AG04449 (cell line): ENCODE results near the gene NAA10.

Source experiments
- CTCF ChIA-PET: fragments of 350-600 bp; formaldehyde crosslinking; extraction: SDS; loops from one replicate; lab custom pipeline; 2021; ENCODE audit warnings: antibody characterized with exemption; lab: Yijun Ruan, JAX
- POLR2A ChIA-PET: fragments of 400-600, 350-600 bp; formaldehyde crosslinking; extraction: SDS; loops from one replicate; lab custom pipeline; 2020; ENCODE audit warnings: antibody characterized with exemption, inconsistent platforms; lab: Yijun Ruan, JAX
- DNase-seq: peaks from one replicate; pipeline ENCODE4 v3.0.0-alpha.2; 2010; ENCODE audit warnings: low read depth, low spot score
- H3K4me3 ChIP-seq: 2 replicates; pipeline ENCODE4 v1.5.1; 2011; ENCODE audit warnings: low read depth, mild to moderate bottlenecking, control low read depth, low read length
- TF ChIP-seq, protein P1 (sequence below): IDR thresholded peaks from one replicate; pipeline ENCODE4 v1.5.1; 2011; ENCODE audit warnings: mild to moderate bottlenecking, moderate library complexity, low read length, control low read depth, inconsistent platforms; ENCODE audit not compliant: insufficient read depth; ENCODE audit errors: missing control alignments

Gene NAA10

DNA sequence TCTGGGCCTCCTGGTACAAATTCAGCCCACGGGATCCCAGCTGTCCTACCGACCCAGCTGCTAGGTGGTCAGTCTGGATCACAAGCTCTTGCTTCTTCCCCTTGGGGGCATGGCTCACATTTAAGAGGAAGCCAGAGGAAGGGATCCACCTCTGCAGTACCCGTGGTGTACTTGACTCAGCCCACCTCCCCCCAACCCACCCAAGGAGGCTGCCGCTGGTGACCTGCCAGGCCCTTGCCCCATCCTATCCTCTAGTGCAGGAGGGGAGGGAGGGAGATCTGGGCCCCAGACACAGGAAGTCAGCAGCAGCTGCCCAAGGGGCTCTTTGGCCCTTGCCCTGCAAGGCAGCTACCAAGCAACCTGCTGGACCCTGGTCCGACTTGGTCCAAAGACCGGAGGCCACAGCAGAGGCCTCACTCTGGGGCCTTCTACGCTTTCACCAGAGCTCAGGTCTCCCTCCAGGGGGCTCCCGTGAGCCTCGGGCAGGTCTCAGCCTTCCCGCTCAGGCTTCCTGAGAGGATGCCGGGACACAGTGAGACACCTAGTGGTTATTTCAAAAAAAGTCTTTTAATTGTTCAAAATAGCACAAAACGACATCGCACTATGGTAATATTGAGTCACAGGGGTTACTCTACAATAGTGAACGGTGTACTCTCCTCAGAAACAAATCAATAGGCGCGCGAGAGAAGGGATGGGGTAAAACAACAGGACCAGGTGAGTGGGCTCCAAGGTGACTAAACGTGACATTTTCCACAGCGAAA is 12.4 kb upstream of the NAA10 start:
- TF ChIP-seq, protein P1, sequence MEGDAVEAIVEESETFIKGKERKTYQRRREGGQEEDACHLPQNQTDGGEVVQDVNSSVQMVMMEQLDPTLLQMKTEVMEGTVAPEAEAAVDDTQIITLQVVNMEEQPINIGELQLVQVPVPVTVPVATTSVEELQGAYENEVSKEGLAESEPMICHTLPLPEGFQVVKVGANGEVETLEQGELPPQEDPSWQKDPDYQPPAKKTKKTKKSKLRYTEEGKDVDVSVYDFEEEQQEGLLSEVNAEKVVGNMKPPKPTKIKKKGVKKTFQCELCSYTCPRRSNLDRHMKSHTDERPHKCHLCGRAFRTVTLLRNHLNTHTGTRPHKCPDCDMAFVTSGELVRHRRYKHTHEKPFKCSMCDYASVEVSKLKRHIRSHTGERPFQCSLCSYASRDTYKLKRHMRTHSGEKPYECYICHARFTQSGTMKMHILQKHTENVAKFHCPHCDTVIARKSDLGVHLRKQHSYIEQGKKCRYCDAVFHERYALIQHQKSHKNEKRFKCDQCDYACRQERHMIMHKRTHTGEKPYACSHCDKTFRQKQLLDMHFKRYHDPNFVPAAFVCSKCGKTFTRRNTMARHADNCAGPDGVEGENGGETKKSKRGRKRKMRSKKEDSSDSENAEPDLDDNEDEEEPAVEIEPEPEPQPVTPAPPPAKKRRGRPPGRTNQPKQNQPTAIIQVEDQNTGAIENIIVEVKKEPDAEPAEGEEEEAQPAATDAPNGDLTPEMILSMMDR, result peak; percentile 79
- H3K4me3 ChIP-seq, result no peak overlapping the region
- DNase-seq, result no peak
- POLR2A ChIA-PET, result interaction anchor here (0.9 to 1.0 kb wide), 2 partner anchors 181 to 422 kb away, joined by 3 to 5 read pairs; no protein-coding TSS in a partner anchor
- CTCF ChIA-PET, result interaction anchor here (0.7 to 10.9 kb wide), 29 partner anchors 9 to 1005 kb away, joined by 3 to 230 read pairs (median 4); partner anchors contain the start of genes ARHGAP4, HCFC1, IDH3G and NAA10

- no peak for DNase-seq
- no peak overlapping the region for H3K4me3 ChIP-seq
- POLR2A ChIA-PET, result interaction anchor here (0.7 kb wide), 1 partner anchor 22 kb away, joined by 3 read pairs; no protein-coding TSS in a partner anchor
- TF ChIP-seq, protein P1, result no peak
- CTCF ChIA-PET, result interaction anchor here (0.7 to 10.9 kb wide), 27 partner anchors 8 to 1004 kb away, joined by 3 to 230 read pairs (median 4); partner anchors contain the start of genes ARHGAP4, HCFC1, IDH3G and NAA10
Observed at GRCh38 chrX:153945956-153946943, 11.4 kb upstream of the NAA10 start.

DNA sequence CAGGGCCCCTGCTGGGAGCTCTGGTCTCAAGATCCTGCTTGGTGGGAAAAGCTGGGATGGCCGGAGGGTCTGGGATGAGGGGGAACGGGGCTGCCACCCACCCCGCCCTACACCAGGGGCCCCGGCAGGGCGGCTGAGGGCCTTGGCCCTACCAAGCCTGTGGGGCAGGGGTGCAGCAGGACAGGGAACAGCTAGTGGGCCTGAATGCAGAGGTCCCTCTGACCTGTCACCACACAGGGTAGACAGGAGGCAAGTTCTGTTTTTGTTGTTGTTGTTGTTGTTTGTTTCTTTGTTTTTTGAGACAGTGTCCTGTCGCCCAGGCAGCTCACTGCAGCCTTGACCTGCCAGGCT is 9.9 kb upstream of the NAA10 start:
- no peak overlapping the region for H3K4me3 ChIP-seq
- CTCF ChIA-PET, result interaction anchor here (0.6 to 10.9 kb wide), 7 partner anchors 9 to 236 kb away, joined by 3 to 230 read pairs (median 3); partner anchors contain the start of genes ARHGAP4 and PLXNB3
- POLR2A ChIA-PET, result no interaction called here
- DNase-seq, result no peak
- TF ChIP-seq, protein P1, result no peak

DNA sequence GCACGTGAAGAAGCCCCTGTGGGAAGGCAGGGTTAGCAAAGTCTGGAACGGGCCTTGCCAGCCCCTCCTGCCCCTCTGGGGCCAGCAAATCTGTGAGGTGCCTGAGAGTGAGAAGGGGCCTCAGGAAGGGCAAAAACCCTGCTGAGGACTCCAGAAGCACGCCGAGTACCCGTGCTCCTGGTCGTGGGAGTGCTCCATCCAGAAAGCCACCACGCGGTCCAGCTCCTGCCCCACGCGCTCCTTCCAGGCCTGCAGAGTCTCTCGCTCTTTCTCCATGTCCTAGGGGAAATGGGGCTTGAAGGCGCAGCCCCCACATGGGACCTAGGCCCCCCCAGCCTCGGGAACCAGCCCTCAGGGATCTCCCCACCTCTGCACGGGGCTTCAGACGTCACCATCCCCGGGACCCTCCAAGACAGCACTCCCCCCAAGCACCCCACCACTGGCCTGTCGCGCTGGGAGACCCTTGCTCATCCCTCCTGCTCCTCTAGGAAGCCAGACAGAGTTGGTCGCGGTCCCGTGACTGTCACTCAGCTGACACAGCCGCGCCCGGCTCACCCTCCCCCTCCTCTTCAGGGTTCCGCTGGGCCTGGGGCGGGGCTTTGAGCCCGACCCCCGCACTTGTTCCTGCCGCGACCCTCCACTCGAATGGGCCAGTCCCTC is 9.4 kb upstream of the NAA10 start, which contains the start of gene RENBP:
Gene RENBP (minus strand): TSS at position 504 of the 660 bp plus-strand sequence. CDS start 33 bp downstream, at position 471.
- DNase-seq, result no peak
- POLR2A ChIA-PET, result no interaction called here
- H3K4me3 ChIP-seq, result no peak within 1 kb of the TSS
- TF ChIP-seq, protein P1, result no peak
- CTCF ChIA-PET, result interaction anchor here (1.2 to 10.9 kb wide), 6 partner anchors 9 to 180 kb away, joined by 3 to 230 read pairs (median 4); partner anchors contain the start of genes ARHGAP4 and PLXNB3

DNA sequence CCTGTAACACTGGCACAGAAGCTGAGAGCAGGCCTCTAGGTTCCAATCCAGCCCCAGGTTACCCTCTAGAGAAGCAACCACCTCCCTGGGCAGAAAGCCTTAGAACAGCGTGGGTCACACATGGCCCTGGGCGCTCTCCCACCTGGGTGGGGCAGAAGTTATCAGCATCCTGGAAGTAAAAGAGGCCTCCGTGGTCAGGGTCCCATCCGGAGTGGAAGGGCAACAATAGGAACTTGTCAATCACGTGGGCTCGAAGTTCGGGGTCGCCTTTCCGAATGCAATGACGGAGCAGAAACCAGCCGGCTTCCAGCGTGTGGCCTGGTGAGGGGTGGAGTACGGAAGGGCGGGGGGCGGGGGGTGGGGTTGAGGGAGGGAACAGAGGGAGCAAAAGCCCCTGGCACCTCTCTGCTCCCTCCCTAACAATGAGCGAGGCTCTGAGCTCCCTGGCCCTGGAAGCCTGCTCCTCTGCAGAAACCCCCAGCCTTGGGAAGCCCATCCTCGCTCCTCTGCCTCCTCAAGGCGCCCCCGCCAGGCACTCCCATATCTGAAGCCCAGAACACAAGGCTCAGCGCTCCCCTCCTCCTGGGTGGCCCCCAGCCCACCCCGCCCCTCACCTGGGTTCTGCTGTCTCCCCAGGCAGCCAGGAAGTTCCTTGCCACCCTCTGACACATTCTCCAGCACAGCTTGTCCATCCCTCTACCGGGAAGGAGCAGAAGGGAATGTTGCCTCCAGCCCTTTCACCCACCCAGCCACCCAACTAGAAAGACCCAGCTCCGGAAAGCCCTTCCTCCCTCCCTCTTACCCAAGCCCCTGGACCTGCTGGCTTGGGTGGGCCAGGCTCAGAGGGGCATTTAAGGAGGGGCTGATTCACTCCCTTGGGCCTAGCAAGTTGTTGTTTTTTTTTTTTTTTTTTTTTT is 6.8 kb upstream of the NAA10 start:
- ChIA-PET CTCF (interaction anchor here (1.4 to 1.7 kb wide), 2 partner anchors 8 to 177 kb away, joined by 4 read pairs; partner anchors contain the start of gene PLXNB3), POLR2A (no interaction called here)
- TF ChIP-seq, protein P1, result no peak
- no peak for DNase-seq
- no peak overlapping the region for H3K4me3 ChIP-seq
